Suprapubic skin (tissue), 4 donors: Measurements from ENCODE around the gene RPS15A. TPM values are rescaled to one million over a fixed set of nuclear protein-coding genes. Genes with fewer than 3 reads are reported as not detected.

Source experiments
- DNase-seq, 2 donors: peaks; one replicate each; pipeline ENCODE4 v3.0.0-alpha.2; 2019; ENCODE audit warnings: low spot score in 2 of 2
- H3K27ac ChIP-seq: fragments of 200-600 bp; sonication (generic); one replicate; pipeline ENCODE4 v1.5.1; 2019
- H3K27me3 ChIP-seq: fragments of 200-600 bp; sonication (generic); one replicate; pipeline ENCODE4 v1.5.1; 2019
- H3K36me3 ChIP-seq: fragments of 200-600 bp; sonication (generic); one replicate; pipeline ENCODE4 v1.5.1; 2019
- H3K4me1 ChIP-seq: fragments of 200-600 bp; sonication (generic); one replicate; pipeline ENCODE4 v1.5.1; 2019
- H3K4me3 ChIP-seq: fragments of 200-600 bp; sonication (generic); one replicate; pipeline ENCODE4 v1.5.1; 2019; ENCODE audit warnings: mild to moderate bottlenecking
- H3K9me3 ChIP-seq: fragments of 200-600 bp; sonication (generic); one replicate; pipeline ENCODE4 v1.5.1; 2019
- CTCF ChIP-seq, 2 donors: fragments of 200-600 bp in 1 of 2; fragments of 450-650 bp in 1 of 2; sonication (generic) in 1 of 2; IDR thresholded peaks; one replicate each; pipeline ENCODE4 v1.5.1; 2016 to 2019; ENCODE audit warnings: antibody characterized with exemption in 2 of 2, mild to moderate bottlenecking in 1 of 2, moderate library complexity in 1 of 2
- EP300 ChIP-seq: sonication (generic); formaldehyde crosslinking; IDR thresholded peaks from one replicate; pipeline ENCODE4 v1.6.1; 2017; ENCODE audit warnings: antibody characterized with exemption
- POLR2A ChIP-seq, 2 donors: fragments of 450-650 bp; IDR thresholded peaks; one replicate each; pipeline ENCODE4 v1.6.1; 2017; ENCODE audit warnings: antibody characterized with exemption in 2 of 2, mild to moderate bottlenecking in 2 of 2, moderate library complexity in 2 of 2
- POLR2AphosphoS5 ChIP-seq, 3 donors: sonication (generic); formaldehyde crosslinking; IDR thresholded peaks; one replicate each; pipeline ENCODE4 v1.6.1; 2017; ENCODE audit warnings: antibody characterized with exemption in 3 of 3
- WGBS: methylation state at CpG from one replicate; pipeline ENCODE4 v1.1.5; 2018; 5-methylcytosine and 5-hydroxymethylcytosine counted together
- total RNA-seq, 4 donors: library from RNA; depleted of rRNA; stranded (reverse); fragments of >200 nt; gene quantifications; one replicate each; pipeline ENCODE4 v1.1.0, GENCODE V29; 2016

RPS15A gene
- total RNA-seq, 4 donors from 2014 or later = 871 to 2,360 (median 1,711) TPM

- H3K36me3 ChIP-seq = peaks cover 10% of the 10 kb centered on the region
- no peaks in the 10 kb centered on the region for H3K9me3 ChIP-seq
- no peaks in the 10 kb centered on the region for H3K27me3 ChIP-seq
- no peak overlapping the region for H3K4me3 ChIP-seq
- H3K27ac ChIP-seq = peak overlapping the region; percentile 62
- H3K4me1 ChIP-seq = peaks cover 40% of the 10 kb centered on the region
- WGBS = 96% methylated on average over 16 of the region's 16 CpGs
- DNase-seq = no peak
- no peak for TF ChIP-seq CTCF (IDR thresholded peaks at IDR 0.05)
- no peak for TF ChIP-seq EP300
- TF ChIP-seq POLR2AphosphoS5 (IDR thresholded peaks at IDR 0.05) = no peak
- no peak for TF ChIP-seq POLR2A (IDR thresholded peaks at IDR 0.05)
Measured at GRCh38 chr16:18802767-18803343, 12.7 kb upstream of the RPS15A start.

- Histone ChIP-seq H3K4me1 (peaks cover 46% of the 10 kb centered on the region), H3K4me3 (peak within 1 kb of the TSS; percentile 70)
- TF ChIP-seq CTCF (IDR thresholded peaks at IDR 0.05) = peak; percentile 88 to 97
- TF ChIP-seq POLR2AphosphoS5 (IDR thresholded peaks at IDR 0.05) = peak; percentile 80 to 96 (median 91)
- TF ChIP-seq EP300 = no peak
- TF ChIP-seq POLR2A (IDR thresholded peaks at IDR 0.05) = peak; percentile 94 to 99
Measured at GRCh38 chr16:18801145-18801972, 11.2 kb upstream of the RPS15A start, which contains the start of gene ARL6IP1. Gene ARL6IP1 (minus strand): TSS chr16:18801549. CDS start chr16:18801466, 83 bp downstream.

GRCh38 chr16:18800775-18801144 is 10.6 kb upstream of the RPS15A start:
- Histone ChIP-seq H3K36me3 (peaks cover 14% of the 10 kb centered on the region), H3K9me3 (no peaks in the 10 kb centered on the region), H3K27ac (peak overlapping the region; percentile 87), H3K4me3 (peak overlapping the region; percentile 70), H3K4me1 (peaks cover 46% of the 10 kb centered on the region), H3K27me3 (no peaks in the 10 kb centered on the region)
- WGBS = 0% methylated on average over 15 of the region's 15 CpGs
- no peak for TF ChIP-seq CTCF (IDR thresholded peaks at IDR 0.05)
- no peak for TF ChIP-seq EP300
- TF ChIP-seq POLR2A (IDR thresholded peaks at IDR 0.05) = no peak
- TF ChIP-seq POLR2AphosphoS5 (IDR thresholded peaks at IDR 0.05) = no peak
- peak in 1 of 2 donors; percentile 71 for DNase-seq

More at GRCh38 chr16:18801145-18801972, 11.2 kb upstream of the RPS15A start, which contains the start of gene ARL6IP1:
- H3K27ac ChIP-seq = peak within 1 kb of the TSS; percentile 87
- H3K9me3 ChIP-seq = no peaks in the 10 kb centered on the region
- 3% methylated on average over 27 of the region's 77 CpGs for WGBS
- H3K27me3 ChIP-seq = no peaks in the 10 kb centered on the region
- H3K36me3 ChIP-seq = peaks cover 8% of the 10 kb centered on the region
- DNase-seq = peak; percentile 99 to 100

GRCh38 chr16:18800293-18800692 is 10.2 kb upstream of the RPS15A start:
- Histone ChIP-seq H3K27ac (peak overlapping the region; percentile 87), H3K4me3 (peak overlapping the region; percentile 70), H3K36me3 (peaks cover 19% of the 10 kb centered on the region), H3K9me3 (no peaks in the 10 kb centered on the region), H3K27me3 (no peaks in the 10 kb centered on the region), H3K4me1 (peaks cover 46% of the 10 kb centered on the region)
- DNase-seq = no peak
- TF ChIP-seq CTCF (IDR thresholded peaks at IDR 0.05) = no peak
- no peak for TF ChIP-seq EP300
- TF ChIP-seq POLR2AphosphoS5 (IDR thresholded peaks at IDR 0.05) = no peak
- no peak for TF ChIP-seq POLR2A (IDR thresholded peaks at IDR 0.05)
- 2% methylated on average over 8 of the region's 8 CpGs for WGBS

- Histone ChIP-seq H3K4me1 (peaks cover 46% of the 10 kb centered on the region), H3K36me3 (peaks cover 25% of the 10 kb centered on the region), H3K27ac (no peak overlapping the region), H3K27me3 (no peaks in the 10 kb centered on the region), H3K4me3 (peak overlapping the region; percentile 70), H3K9me3 (no peaks in the 10 kb centered on the region)
- 79% methylated on average over 3 of the region's 3 CpGs for WGBS
- DNase-seq = no peak
- TF ChIP-seq CTCF (IDR thresholded peaks at IDR 0.05) (no peak), POLR2A (IDR thresholded peaks at IDR 0.05) (no peak), EP300 (no peak), POLR2AphosphoS5 (IDR thresholded peaks at IDR 0.05) (no peak)
Measured at GRCh38 chr16:18799500-18799899, 9.4 kb upstream of the RPS15A start.
